BJ (cell line): Measurements from ENCODE around the gene FBXW4. TPM values are rescaled to one million over a fixed set of nuclear protein-coding genes. Genes with fewer than 3 reads are reported as not detected.

Source experiments
- CTCF ChIA-PET: fragments of 350-600 bp; formaldehyde crosslinking; extraction: SDS; loops from one replicate; lab custom pipeline; 2021; ENCODE audit warnings: antibody characterized with exemption, inconsistent platforms; lab: Yijun Ruan, JAX
- POLR2A ChIA-PET: fragments of 300-600 bp; sonication (Branson Sonifier 250); formaldehyde crosslinking; extraction: SDS; loops from one replicate; lab custom pipeline; 2021; ENCODE audit warnings: antibody characterized with exemption; lab: Charles Lee
- DNase-seq: peaks from one replicate; pipeline ENCODE4 v3.0.0-alpha.2; 2011; ENCODE audit warnings: low read depth
- H3K27me3 ChIP-seq: 2 replicates; pipeline ENCODE4 v1.6.0; 2011; ENCODE audit warnings: low read length; ENCODE audit not compliant: control insufficient read depth, insufficient read depth
- H3K36me3 ChIP-seq: 2 replicates; pipeline ENCODE4 v1.5.1; 2011; ENCODE audit warnings: low read length; ENCODE audit not compliant: control insufficient read depth, insufficient read depth
- H3K4me3 ChIP-seq: 2 replicates; pipeline ENCODE4 v1.5.1; 2011; ENCODE audit warnings: low read depth, mild to moderate bottlenecking, control low read depth, low read length
- CTCF ChIP-seq: IDR thresholded peaks from 2 replicates; pipeline ENCODE4 v1.5.1; 2011; ENCODE audit warnings: low read depth, mild to moderate bottlenecking, control low read depth, inconsistent platforms, low read length, moderate library complexity; ENCODE audit not compliant: insufficient read depth
- polyA plus RNA-seq: library from polyadenylated mRNA; depleted of rRNA; stranded (reverse); fragments of >200 nt; gene quantifications from 2 replicates; pipeline ENCODE4 v1.2.3, GENCODE V29; 2011

Gene FBXW4
- polyA plus RNA-seq, 1 experiment = 31.2 TPM

DNA sequence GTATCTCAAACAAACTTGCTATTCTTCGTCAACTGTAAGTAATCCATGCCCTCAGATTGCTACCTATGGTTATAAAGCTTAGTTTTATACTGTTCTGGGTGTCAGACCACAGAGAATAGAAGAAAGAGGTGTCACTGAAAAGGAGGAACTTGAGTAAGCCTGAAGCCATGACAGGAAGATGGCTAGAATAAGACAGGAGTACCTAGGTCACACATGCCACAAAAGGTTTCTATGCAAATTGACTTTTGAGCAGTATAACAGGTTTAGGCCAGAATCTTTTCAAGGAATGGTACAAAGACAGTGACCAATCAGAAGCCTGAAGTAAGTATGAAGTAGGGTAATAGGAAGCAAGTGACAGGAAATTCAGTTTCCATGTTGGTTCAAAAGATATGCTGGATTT, 23.5 kb downstream of the FBXW4 start:
- DNase-seq = no peak
- POLR2A ChIA-PET = interaction anchor here (0.6 kb wide), 1 partner anchor 386 kb away, joined by 3 read pairs; no protein-coding TSS in a partner anchor
- CTCF ChIA-PET = interaction anchor here (1.2 to 1.7 kb wide), 2 partner anchors 11 to 109 kb away, joined by 3 to 5 read pairs; no protein-coding TSS in a partner anchor
- Histone ChIP-seq H3K36me3 (peaks cover 12% of the 10 kb centered on the region), H3K27me3 (no peaks in the 10 kb centered on the region), H3K4me3 (no peak overlapping the region)
- TF ChIP-seq CTCF = no peak

DNA sequence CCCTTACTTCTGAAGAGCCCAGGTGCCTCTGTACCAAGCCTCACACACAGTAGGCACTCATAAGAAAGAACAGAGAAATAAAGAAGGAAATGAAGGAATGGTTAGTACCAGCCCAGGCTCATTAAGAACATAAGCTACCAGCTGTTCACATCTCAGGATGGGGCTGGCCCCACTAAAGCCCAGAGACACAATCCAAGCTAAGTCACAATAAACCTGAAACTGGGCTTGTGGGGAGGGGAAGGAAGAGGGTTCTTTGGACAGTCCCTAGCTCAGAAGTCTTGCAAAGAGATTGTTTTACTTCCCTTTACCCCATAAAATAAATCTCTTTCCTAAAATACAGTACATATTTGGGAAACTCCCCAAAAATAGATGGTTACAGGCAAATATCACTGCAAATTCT, 24.3 kb downstream of the FBXW4 start:
- Histone ChIP-seq H3K36me3 (peaks cover 14% of the 10 kb centered on the region), H3K4me3 (no peak overlapping the region), H3K27me3 (no peaks in the 10 kb centered on the region)
- POLR2A ChIA-PET = no interaction called here
- CTCF ChIA-PET = interaction anchor here (1.2 to 1.7 kb wide), 2 partner anchors 10 to 110 kb away, joined by 3 to 5 read pairs; no protein-coding TSS in a partner anchor
- no peak for TF ChIP-seq CTCF
- no peak for DNase-seq

- H3K27me3 ChIP-seq = no peaks in the 10 kb centered on the region
- ChIA-PET CTCF (no interaction called here), POLR2A (no interaction called here)
- H3K4me3 ChIP-seq = no peak overlapping the region
- H3K36me3 ChIP-seq = peaks cover 11% of the 10 kb centered on the region
- DNase-seq = no peak
- no peak for TF ChIP-seq CTCF
These were observed 25.8 kb downstream of the FBXW4 start for GRCh38 chr10:101669181-101669580.

- ChIA-PET CTCF (no interaction called here), POLR2A (no interaction called here)
- TF ChIP-seq CTCF = no peak
- H3K4me3 ChIP-seq = no peak overlapping the region
- peaks cover 11% of the 10 kb centered on the region for H3K36me3 ChIP-seq
- no peak for DNase-seq
- no peaks in the 10 kb centered on the region for H3K27me3 ChIP-seq
These were observed 26.4 kb downstream of the FBXW4 start for GRCh38 chr10:101668566-101668965.

- TF ChIP-seq CTCF = no peak
- Histone ChIP-seq H3K27me3 (no peaks in the 10 kb centered on the region), H3K4me3 (no peak overlapping the region), H3K36me3 (peaks cover 9% of the 10 kb centered on the region)
- POLR2A ChIA-PET = no interaction called here
- CTCF ChIA-PET = no interaction called here
- DNase-seq = no peak
These were observed 28.9 kb downstream of the FBXW4 start for GRCh38 chr10:101666083-101666482.
